ENCODE data around the gene IL1B.

The IL1B gene

DNA sequence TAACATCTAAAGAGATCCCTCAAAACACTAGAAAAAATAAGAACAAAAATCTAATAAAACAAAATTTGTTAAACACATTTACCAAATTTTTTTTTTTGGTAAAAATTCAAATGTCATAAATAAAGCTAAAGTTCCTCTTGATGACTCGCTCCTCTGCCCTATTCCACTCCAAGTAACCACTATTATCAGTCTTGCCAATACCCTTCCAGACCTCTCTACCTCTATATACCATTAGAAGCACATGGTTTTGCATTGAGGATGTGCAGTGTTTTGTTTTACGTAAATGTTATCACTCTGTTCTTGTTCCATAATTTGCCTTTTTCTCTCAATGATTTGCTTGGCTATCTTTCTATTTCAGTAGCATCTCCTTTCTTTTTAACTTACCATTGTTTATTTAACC, 10.9 kb downstream of the IL1B start:
- H3K27ac ChIP-seq (ENCODE audit: low read depth, low read length) = no peak overlapping the region
- no peak overlapping the region for H3K4me3 ChIP-seq (ENCODE audit: low read depth in 1 of 2, low read length in 2 of 2)
- no peaks in the 10 kb centered on the region for H3K4me1 ChIP-seq (ENCODE audit: insufficient read depth, low read length)
- H3K9ac ChIP-seq (ENCODE audit: low read length) = no peak overlapping the region
- no peaks in the 10 kb centered on the region for H3K9me3 ChIP-seq (ENCODE audit: low read length)
- H3K27me3 ChIP-seq (ENCODE audit: control insufficient read depth in 1 of 2, insufficient read depth in 2 of 2, low read length in 2 of 2) = no peaks in the 10 kb centered on the region
- no peaks in the 10 kb centered on the region for H3K36me3 ChIP-seq (ENCODE audit: insufficient read depth, low read length)

- Histone ChIP-seq H3K4me1 (ENCODE audit: insufficient read depth, low read length) (no peaks in the 10 kb centered on the region), H3K27ac (ENCODE audit: low read depth, low read length) (no peak overlapping the region), H3K9me3 (ENCODE audit: low read length) (no peaks in the 10 kb centered on the region), H3K4me3 (ENCODE audit: low read depth in 1 of 2, low read length in 2 of 2) (no peak overlapping the region), H3K27me3 (ENCODE audit: control insufficient read depth in 1 of 2, insufficient read depth in 2 of 2, low read length in 2 of 2) (no peaks in the 10 kb centered on the region), H3K36me3 (ENCODE audit: insufficient read depth, low read length) (no peaks in the 10 kb centered on the region), H3K9ac (ENCODE audit: low read length) (no peak overlapping the region)
These were observed 11.9 kb downstream of the IL1B start for GRCh38 chr2:112824694-112825085.

- no peaks in the 10 kb centered on the region for H3K27me3 ChIP-seq (ENCODE audit: control insufficient read depth in 1 of 2, insufficient read depth in 2 of 2, low read length in 2 of 2)
- H3K4me3 ChIP-seq (ENCODE audit: low read depth in 1 of 2, low read length in 2 of 2) = no peak overlapping the region
- H3K36me3 ChIP-seq (ENCODE audit: insufficient read depth, low read length) = no peaks in the 10 kb centered on the region
These were observed 14.9 kb downstream of the IL1B start for GRCh38 chr2:112821682-112822081.

DNA sequence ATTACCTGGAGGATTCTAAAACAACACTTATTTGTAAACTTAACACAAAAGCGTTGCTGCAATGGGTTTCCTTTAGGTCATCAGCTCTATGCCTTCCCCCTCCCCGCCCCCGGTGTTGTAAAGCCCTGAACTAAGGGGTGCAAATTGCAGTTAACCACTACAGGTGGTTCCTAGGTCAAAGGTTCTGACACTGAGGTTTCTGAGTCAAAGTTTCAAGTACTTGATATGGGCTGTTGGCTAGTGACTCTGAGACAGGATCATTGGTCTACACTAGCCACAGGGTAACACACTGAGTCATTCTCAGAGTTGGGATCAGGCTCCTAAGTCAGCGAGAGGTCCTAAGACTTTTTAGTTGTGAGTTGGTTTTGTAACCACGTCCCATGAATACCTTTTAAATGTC, 15.4 kb downstream of the IL1B start:
- Histone ChIP-seq H3K9me3 (ENCODE audit: low read length) (no peaks in the 10 kb centered on the region), H3K36me3 (ENCODE audit: insufficient read depth, low read length) (no peaks in the 10 kb centered on the region), H3K27me3 (ENCODE audit: control insufficient read depth in 1 of 2, insufficient read depth in 2 of 2, low read length in 2 of 2) (no peaks in the 10 kb centered on the region), H3K4me1 (ENCODE audit: insufficient read depth, low read length) (no peaks in the 10 kb centered on the region), H3K27ac (ENCODE audit: low read depth, low read length) (no peak overlapping the region), H3K4me3 (ENCODE audit: low read depth in 1 of 2, low read length in 2 of 2) (no peak overlapping the region), H3K9ac (ENCODE audit: low read length) (no peak overlapping the region)

More at GRCh38 chr2:112821682-112822081, 14.9 kb downstream of the IL1B start:
- H3K4me1 ChIP-seq (ENCODE audit: insufficient read depth, low read length) = no peaks in the 10 kb centered on the region
- H3K9ac ChIP-seq (ENCODE audit: low read length) = no peak overlapping the region
- H3K9me3 ChIP-seq (ENCODE audit: low read length) = no peaks in the 10 kb centered on the region
- H3K27ac ChIP-seq (ENCODE audit: low read depth, low read length) = no peak overlapping the region

DNA sequence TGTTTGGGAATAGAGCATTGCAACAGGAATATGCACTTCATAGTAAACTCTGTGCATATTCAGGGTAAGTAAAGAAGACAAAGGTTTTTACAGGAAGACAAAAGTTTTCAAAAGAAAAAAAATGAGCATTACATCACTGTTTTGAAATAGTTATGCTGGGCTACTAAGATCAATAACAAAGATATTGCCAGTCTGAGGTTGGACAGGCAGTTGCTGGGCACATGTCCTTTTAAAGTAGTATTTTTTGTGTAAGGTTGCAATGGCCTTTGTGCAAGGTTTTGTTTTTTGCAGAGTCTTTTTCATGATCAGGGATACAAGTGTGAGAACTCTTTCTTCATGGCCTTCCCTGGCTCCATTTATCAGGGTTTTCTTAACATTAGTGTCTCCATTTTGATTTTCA, 16.2 kb downstream of the IL1B start:
- H3K4me1 ChIP-seq (ENCODE audit: insufficient read depth, low read length) = no peaks in the 10 kb centered on the region
- H3K27ac ChIP-seq (ENCODE audit: low read depth, low read length) = no peak overlapping the region
- no peaks in the 10 kb centered on the region for H3K27me3 ChIP-seq (ENCODE audit: control insufficient read depth in 1 of 2, insufficient read depth in 2 of 2, low read length in 2 of 2)
- H3K4me3 ChIP-seq (ENCODE audit: low read depth in 1 of 2, low read length in 2 of 2) = no peak overlapping the region
- H3K36me3 ChIP-seq (ENCODE audit: insufficient read depth, low read length) = no peaks in the 10 kb centered on the region
- no peaks in the 10 kb centered on the region for H3K9me3 ChIP-seq (ENCODE audit: low read length)
- H3K9ac ChIP-seq (ENCODE audit: low read length) = no peak overlapping the region

GRCh38 chr2:112819081-112819480, 17.5 kb downstream of the IL1B start:
- Histone ChIP-seq H3K27me3 (ENCODE audit: control insufficient read depth in 1 of 2, insufficient read depth in 2 of 2, low read length in 2 of 2) (no peaks in the 10 kb centered on the region), H3K9me3 (ENCODE audit: low read length) (no peaks in the 10 kb centered on the region), H3K4me3 (ENCODE audit: low read depth in 1 of 2, low read length in 2 of 2) (no peak overlapping the region), H3K27ac (ENCODE audit: low read depth, low read length) (no peak overlapping the region), H3K9ac (ENCODE audit: low read length) (no peak overlapping the region), H3K36me3 (ENCODE audit: insufficient read depth, low read length) (no peaks in the 10 kb centered on the region), H3K4me1 (ENCODE audit: insufficient read depth, low read length) (no peaks in the 10 kb centered on the region)

GRCh38 chr2:112818094-112818902, 18.3 kb downstream of the IL1B start:
- Histone ChIP-seq H3K36me3 (ENCODE audit: insufficient read depth, low read length) (no peaks in the 10 kb centered on the region), H3K27ac (ENCODE audit: low read depth, low read length) (no peak overlapping the region), H3K9me3 (ENCODE audit: low read length) (no peaks in the 10 kb centered on the region)

DNA sequence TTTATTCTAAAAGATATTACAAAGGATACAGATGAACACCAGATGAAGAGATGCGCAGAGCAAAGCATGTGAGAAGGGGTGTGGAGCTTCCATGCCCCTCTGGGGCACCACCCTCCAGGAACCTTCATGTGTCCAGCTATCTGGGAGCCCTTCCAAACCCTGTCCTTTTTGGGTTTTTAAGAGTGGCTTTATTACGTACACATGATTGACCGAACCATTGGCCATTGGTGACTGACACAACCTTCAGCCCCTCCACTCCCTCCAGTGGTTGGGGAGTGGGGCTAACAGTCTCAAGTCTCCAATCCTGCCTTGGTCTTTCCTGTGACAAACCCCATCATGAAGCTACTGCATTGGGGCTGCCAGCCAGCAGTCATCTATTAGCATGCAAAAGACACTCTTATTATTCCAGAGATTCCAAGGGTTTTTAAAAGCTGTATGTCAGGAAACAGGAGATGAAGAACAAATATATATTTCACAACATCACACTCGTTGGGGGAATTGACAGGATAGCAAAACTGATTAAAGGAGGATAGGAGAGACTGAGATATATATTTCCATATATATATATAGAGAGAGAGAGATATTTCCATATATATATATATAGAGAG, 19.4 kb downstream of the IL1B start:
- H3K9ac ChIP-seq (ENCODE audit: low read length) = no peak overlapping the region

More at GRCh38 chr2:112818094-112818902, 18.3 kb downstream of the IL1B start:
- Histone ChIP-seq H3K27me3 (ENCODE audit: control insufficient read depth in 1 of 2, insufficient read depth in 2 of 2, low read length in 2 of 2) (no peaks in the 10 kb centered on the region), H3K4me3 (ENCODE audit: low read depth in 1 of 2, low read length in 2 of 2) (no peak overlapping the region), H3K4me1 (ENCODE audit: insufficient read depth, low read length) (peaks cover under 1% of the 10 kb centered on the region), H3K9ac (ENCODE audit: low read length) (no peak overlapping the region)

DNA sequence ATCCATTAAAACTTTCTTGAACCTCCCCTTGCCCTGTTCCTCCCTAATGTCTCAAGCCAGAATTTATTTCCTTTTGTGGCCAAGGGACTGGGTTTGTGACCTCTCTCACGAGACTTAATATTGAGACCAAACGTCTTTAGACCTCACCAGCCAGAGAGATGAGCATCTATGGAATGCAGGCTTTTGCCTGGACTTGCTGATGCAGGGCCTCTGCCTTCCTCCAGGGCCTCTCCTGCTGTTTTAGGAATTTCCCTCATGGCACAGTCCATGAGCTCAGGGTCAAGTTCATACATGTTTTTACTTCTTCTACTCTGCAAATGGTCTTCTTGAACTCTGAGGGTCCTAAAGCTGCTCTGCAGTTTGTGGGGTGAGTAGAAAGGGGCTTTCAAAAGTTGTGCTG, 22.3 kb downstream of the IL1B start:
- H3K4me3 ChIP-seq (ENCODE audit: low read depth in 1 of 2, low read length in 2 of 2) = no peak overlapping the region
- H3K9ac ChIP-seq (ENCODE audit: low read length) = no peak overlapping the region
- H3K27me3 ChIP-seq (ENCODE audit: control insufficient read depth in 1 of 2, insufficient read depth in 2 of 2, low read length in 2 of 2) = no peaks in the 10 kb centered on the region
- H3K27ac ChIP-seq (ENCODE audit: low read depth, low read length) = no peak overlapping the region
- no peaks in the 10 kb centered on the region for H3K9me3 ChIP-seq (ENCODE audit: low read length)
- peaks cover 12% of the 10 kb centered on the region for H3K4me1 ChIP-seq (ENCODE audit: insufficient read depth, low read length)
- no peaks in the 10 kb centered on the region for H3K36me3 ChIP-seq (ENCODE audit: insufficient read depth, low read length)

More for the DNA sequence above, 19.4 kb downstream of the IL1B start:
- Histone ChIP-seq H3K9me3 (ENCODE audit: low read length) (no peaks in the 10 kb centered on the region), H3K4me1 (ENCODE audit: insufficient read depth, low read length) (peaks cover 12% of the 10 kb centered on the region), H3K36me3 (ENCODE audit: insufficient read depth, low read length) (no peaks in the 10 kb centered on the region), H3K27me3 (ENCODE audit: control insufficient read depth in 1 of 2, insufficient read depth in 2 of 2, low read length in 2 of 2) (no peaks in the 10 kb centered on the region), H3K4me3 (ENCODE audit: low read depth in 1 of 2, low read length in 2 of 2) (no peak overlapping the region), H3K27ac (ENCODE audit: low read depth, low read length) (no peak overlapping the region)

- Histone ChIP-seq H3K4me1 (ENCODE audit: insufficient read depth, low read length) (peaks cover 12% of the 10 kb centered on the region), H3K27me3 (ENCODE audit: control insufficient read depth in 1 of 2, insufficient read depth in 2 of 2, low read length in 2 of 2) (no peaks in the 10 kb centered on the region), H3K9ac (ENCODE audit: low read length) (no peak overlapping the region), H3K27ac (ENCODE audit: low read depth, low read length) (no peak overlapping the region), H3K4me3 (ENCODE audit: low read depth in 1 of 2, low read length in 2 of 2) (no peak overlapping the region), H3K9me3 (ENCODE audit: low read length) (no peaks in the 10 kb centered on the region), H3K36me3 (ENCODE audit: insufficient read depth, low read length) (no peaks in the 10 kb centered on the region)
These were observed 23.2 kb downstream of the IL1B start for GRCh38 chr2:112813280-112813966.

GRCh38 chr2:112812318-112813267, 24.0 kb downstream of the IL1B start:
- Histone ChIP-seq H3K9me3 (ENCODE audit: low read length) (no peaks in the 10 kb centered on the region), H3K27me3 (ENCODE audit: control insufficient read depth in 1 of 2, insufficient read depth in 2 of 2, low read length in 2 of 2) (no peaks in the 10 kb centered on the region), H3K9ac (ENCODE audit: low read length) (no peak overlapping the region), H3K27ac (ENCODE audit: low read depth, low read length) (no peak overlapping the region), H3K4me1 (ENCODE audit: insufficient read depth, low read length) (peaks cover 12% of the 10 kb centered on the region), H3K4me3 (ENCODE audit: low read depth in 1 of 2, low read length in 2 of 2) (no peak overlapping the region), H3K36me3 (ENCODE audit: insufficient read depth, low read length) (no peaks in the 10 kb centered on the region)
